Measurements from ENCODE around the gene TXN.

DNA sequence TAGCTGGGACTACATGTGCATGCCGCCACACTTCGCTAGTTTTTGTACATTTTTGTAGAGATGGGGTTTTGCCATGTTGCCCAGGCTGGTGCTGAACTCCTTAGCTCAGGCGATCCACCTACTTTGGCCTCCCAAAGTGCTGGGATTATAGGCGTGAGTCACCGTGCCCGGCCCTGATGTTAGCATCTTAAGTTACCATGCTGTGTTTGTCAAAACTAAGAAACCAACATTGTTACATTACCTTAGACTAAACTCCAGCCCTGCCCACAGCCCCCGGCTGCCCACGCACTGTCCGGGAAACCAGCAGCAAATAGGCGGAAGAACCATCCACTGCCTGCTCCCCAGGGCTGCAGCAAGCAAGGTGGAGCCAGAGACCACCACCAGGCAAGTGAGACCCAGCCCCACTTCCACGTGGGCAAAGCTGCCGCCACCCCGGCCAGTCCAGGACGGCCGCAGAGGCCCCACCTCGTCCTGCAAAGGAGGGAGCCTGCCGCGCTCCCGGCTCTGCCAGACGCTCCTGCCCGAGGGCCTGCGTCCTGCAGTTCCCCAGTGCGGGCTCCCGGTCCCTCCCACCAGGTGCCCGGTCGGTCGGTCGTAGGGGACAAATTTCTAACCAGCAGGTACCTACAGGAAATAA is 35.7 kb upstream of the TXN start:
- TF ChIP-seq, protein P1, sequence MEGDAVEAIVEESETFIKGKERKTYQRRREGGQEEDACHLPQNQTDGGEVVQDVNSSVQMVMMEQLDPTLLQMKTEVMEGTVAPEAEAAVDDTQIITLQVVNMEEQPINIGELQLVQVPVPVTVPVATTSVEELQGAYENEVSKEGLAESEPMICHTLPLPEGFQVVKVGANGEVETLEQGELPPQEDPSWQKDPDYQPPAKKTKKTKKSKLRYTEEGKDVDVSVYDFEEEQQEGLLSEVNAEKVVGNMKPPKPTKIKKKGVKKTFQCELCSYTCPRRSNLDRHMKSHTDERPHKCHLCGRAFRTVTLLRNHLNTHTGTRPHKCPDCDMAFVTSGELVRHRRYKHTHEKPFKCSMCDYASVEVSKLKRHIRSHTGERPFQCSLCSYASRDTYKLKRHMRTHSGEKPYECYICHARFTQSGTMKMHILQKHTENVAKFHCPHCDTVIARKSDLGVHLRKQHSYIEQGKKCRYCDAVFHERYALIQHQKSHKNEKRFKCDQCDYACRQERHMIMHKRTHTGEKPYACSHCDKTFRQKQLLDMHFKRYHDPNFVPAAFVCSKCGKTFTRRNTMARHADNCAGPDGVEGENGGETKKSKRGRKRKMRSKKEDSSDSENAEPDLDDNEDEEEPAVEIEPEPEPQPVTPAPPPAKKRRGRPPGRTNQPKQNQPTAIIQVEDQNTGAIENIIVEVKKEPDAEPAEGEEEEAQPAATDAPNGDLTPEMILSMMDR (conservative IDR thresholded peaks at IDR 0.05 in 1 of 2, IDR thresholded peaks at IDR 0.05 in 1 of 2; ENCODE audit: low read depth in 1 of 2, low read length in 2 of 2): no peak
- TF ChIP-seq EZH2 (IDR thresholded peaks at IDR 0.05; ENCODE audit: low read length, missing control alignments): no peak
